Measurements from ENCODE around the gene AGT. TPM values are rescaled to one million over a fixed set of nuclear protein-coding genes. Genes with fewer than 3 reads are reported as not detected.

The AGT gene
- total and polyA plus RNA-seq, 2 experiments from 2014 or later: 0.11 TPM; not detected in 1

DNA sequence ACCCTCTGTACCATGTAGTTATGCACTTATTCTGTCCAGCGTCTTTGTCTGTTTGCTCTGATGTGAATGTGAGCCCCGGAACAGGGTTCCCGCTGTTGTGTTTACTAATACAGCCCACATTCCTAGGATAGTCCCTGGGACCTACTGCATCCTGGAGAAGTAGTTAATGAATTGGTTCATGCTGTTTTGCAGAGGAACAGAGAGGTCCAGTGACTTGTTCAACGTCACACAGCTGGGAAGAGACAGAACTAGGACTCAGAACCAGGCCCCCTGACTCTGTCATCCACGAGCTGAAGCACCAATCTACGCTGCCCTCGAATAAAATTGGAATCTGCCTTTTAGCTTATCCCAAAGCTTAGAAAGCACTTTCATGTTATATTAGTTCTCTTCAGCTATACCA, 784 bp downstream of the AGT start (continued):
- TF ChIP-seq, protein P1, sequence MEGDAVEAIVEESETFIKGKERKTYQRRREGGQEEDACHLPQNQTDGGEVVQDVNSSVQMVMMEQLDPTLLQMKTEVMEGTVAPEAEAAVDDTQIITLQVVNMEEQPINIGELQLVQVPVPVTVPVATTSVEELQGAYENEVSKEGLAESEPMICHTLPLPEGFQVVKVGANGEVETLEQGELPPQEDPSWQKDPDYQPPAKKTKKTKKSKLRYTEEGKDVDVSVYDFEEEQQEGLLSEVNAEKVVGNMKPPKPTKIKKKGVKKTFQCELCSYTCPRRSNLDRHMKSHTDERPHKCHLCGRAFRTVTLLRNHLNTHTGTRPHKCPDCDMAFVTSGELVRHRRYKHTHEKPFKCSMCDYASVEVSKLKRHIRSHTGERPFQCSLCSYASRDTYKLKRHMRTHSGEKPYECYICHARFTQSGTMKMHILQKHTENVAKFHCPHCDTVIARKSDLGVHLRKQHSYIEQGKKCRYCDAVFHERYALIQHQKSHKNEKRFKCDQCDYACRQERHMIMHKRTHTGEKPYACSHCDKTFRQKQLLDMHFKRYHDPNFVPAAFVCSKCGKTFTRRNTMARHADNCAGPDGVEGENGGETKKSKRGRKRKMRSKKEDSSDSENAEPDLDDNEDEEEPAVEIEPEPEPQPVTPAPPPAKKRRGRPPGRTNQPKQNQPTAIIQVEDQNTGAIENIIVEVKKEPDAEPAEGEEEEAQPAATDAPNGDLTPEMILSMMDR (conservative IDR thresholded peaks at IDR 0.05; ENCODE audit: low read depth in 2 of 2): no peak
- TF ChIP-seq ZNF114 (CRISPR knock-in tag; IDR thresholded peaks at IDR 0.05) (no peak), JUNB (IDR thresholded peaks at IDR 0.05; ENCODE audit: unreplicated experiment) (no peak)
- TF ChIP-seq, protein P2, sequence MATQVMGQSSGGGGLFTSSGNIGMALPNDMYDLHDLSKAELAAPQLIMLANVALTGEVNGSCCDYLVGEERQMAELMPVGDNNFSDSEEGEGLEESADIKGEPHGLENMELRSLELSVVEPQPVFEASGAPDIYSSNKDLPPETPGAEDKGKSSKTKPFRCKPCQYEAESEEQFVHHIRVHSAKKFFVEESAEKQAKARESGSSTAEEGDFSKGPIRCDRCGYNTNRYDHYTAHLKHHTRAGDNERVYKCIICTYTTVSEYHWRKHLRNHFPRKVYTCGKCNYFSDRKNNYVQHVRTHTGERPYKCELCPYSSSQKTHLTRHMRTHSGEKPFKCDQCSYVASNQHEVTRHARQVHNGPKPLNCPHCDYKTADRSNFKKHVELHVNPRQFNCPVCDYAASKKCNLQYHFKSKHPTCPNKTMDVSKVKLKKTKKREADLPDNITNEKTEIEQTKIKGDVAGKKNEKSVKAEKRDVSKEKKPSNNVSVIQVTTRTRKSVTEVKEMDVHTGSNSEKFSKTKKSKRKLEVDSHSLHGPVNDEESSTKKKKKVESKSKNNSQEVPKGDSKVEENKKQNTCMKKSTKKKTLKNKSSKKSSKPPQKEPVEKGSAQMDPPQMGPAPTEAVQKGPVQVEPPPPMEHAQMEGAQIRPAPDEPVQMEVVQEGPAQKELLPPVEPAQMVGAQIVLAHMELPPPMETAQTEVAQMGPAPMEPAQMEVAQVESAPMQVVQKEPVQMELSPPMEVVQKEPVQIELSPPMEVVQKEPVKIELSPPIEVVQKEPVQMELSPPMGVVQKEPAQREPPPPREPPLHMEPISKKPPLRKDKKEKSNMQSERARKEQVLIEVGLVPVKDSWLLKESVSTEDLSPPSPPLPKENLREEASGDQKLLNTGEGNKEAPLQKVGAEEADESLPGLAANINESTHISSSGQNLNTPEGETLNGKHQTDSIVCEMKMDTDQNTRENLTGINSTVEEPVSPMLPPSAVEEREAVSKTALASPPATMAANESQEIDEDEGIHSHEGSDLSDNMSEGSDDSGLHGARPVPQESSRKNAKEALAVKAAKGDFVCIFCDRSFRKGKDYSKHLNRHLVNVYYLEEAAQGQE (IDR thresholded peaks at IDR 0.05; ENCODE audit: unreplicated experiment): no peak

- Histone ChIP-seq H3K27me3 (ENCODE audit: insufficient read depth) (no peaks in the 10 kb centered on the region), H3K9me2 (ENCODE audit: insufficient read depth) (no peaks in the 10 kb centered on the region), H3K36me3 (ENCODE audit: insufficient read depth) (no peaks in the 10 kb centered on the region), H3F3A (replicated peaks; ENCODE audit: low read depth) (no peaks in the 10 kb centered on the region), H3K4me3 (no peak overlapping the region), H3K4me2 (no peak overlapping the region), H4K20me1 (replicated peaks; ENCODE audit: insufficient read depth) (no peaks in the 10 kb centered on the region), H2AFZ (0 out of 2 replicates have a peak overlapping the region, but pooled peaks have one; percentile 56), H3K27ac (ENCODE audit: low read depth) (no peak overlapping the region), H3K79me2 (replicated peaks; ENCODE audit: insufficient read depth) (no peaks in the 10 kb centered on the region), H3K4me1 (ENCODE audit: insufficient read depth) (no peaks in the 10 kb centered on the region)
- ATAC-seq (no peak), DNase-seq (ENCODE audit: low spot score) (no peak)
- H3K27me3 Mint-ChIP-seq (ENCODE audit: insufficient read depth, low read depth, poor library complexity): peaks cover 10% of the 10 kb centered on the region
- H3K9me3 Mint-ChIP-seq: no peaks in the 10 kb centered on the region; the same call in 2 of the 3 replicates
- no peak overlapping the region for H3K27ac Mint-ChIP-seq
- no peaks in the 10 kb centered on the region for H3K36me3 Mint-ChIP-seq (ENCODE audit: low read depth)
- H3K4me1 Mint-ChIP-seq: peaks cover 14% of the 10 kb centered on the region
- H3K4me3 Mint-ChIP-seq: no peak overlapping the region
- TF ChIP-seq EZH2phosphoT487 (IDR thresholded peaks at IDR 0.05; ENCODE audit: unreplicated experiment) (no peak), EZH2 (IDR thresholded peaks at IDR 0.05; ENCODE audit: low read depth, unreplicated experiment) (no peak), ETS1 (IDR thresholded peaks at IDR 0.05) (no peak), NANOG (IDR thresholded peaks at IDR 0.05; ENCODE audit: borderline replicate concordance) (no peak), ZNF114 (CRISPR knock-in tag; IDR thresholded peaks at IDR 0.05) (no peak), POLR2AphosphoS5 (IDR thresholded peaks at IDR 0.05; ENCODE audit: low read depth) (no peak)
- TF ChIP-seq, protein P2 (IDR thresholded peaks at IDR 0.05; ENCODE audit: unreplicated experiment): no peak
Measured at GRCh38 chr1:230712470-230712942, 1.4 kb downstream of the AGT start.
